Gastroesophageal sphincter (tissue), 3 donors: ENCODE measurements around the gene MAGEB4.

Experiments
- CTCF ChIP-seq, 4 experiments: fragments of 200-600 bp in 2 of 4; fragments of 450-650 bp in 2 of 4; sonication (generic) in 1 of 4; IDR thresholded peaks; one replicate each; pipeline ENCODE4 v1.5.1; 2017 to 2019; ENCODE audit warnings: antibody characterized with exemption in 4 of 4, mild to moderate bottlenecking in 2 of 4, moderate library complexity in 2 of 4
- EP300 ChIP-seq: sonication (generic); formaldehyde crosslinking; IDR thresholded peaks from one replicate; pipeline ENCODE4 v1.6.1; 2017; ENCODE audit warnings: antibody characterized with exemption, mild to moderate bottlenecking
- POLR2A ChIP-seq, 2 donors: fragments of 450-650 bp; IDR thresholded peaks; one replicate each; pipeline ENCODE4 v1.6.1; 2017; ENCODE audit warnings: antibody characterized with exemption in 2 of 2, mild to moderate bottlenecking in 2 of 2, moderate library complexity in 1 of 2

GRCh38 chrX:30261012-30261411, 19.2 kb downstream of the MAGEB4 start:
- TF ChIP-seq CTCF (IDR thresholded peaks at IDR 0.05): no peak
- TF ChIP-seq POLR2A (IDR thresholded peaks at IDR 0.05): no peak
- no peak for TF ChIP-seq EP300
